DOHH2 (cell line): ENCODE results near the gene TCOF1.

Experiments
- H3F3A ChIP-seq: fragments of 200-600 bp; sonication (generic), shearing (Covaris generic); 2 replicates; pipeline ENCODE4 v1.6.0; 2016; ENCODE audit warnings: antibody characterized with exemption, mild to moderate bottlenecking; ENCODE audit not compliant: control insufficient read depth, insufficient read depth
- H3K27ac ChIP-seq: fragments of 200-600 bp; sonication (generic); 2 replicates; pipeline ENCODE4 v1.5.1; 2014; ENCODE audit warnings: low read depth, mild to moderate bottlenecking, low read length, moderate library complexity
- H3K27me3 ChIP-seq: fragments of 200-600 bp; sonication (generic); 2 replicates; pipeline ENCODE4 v1.6.1; 2014; ENCODE audit warnings: mild to moderate bottlenecking, low read length, mixed read lengths; ENCODE audit not compliant: control insufficient read depth
- H3K36me3 ChIP-seq: fragments of 200-600 bp; sonication (generic); 2 replicates; pipeline ENCODE4 v1.6.1; 2014; ENCODE audit warnings: mild to moderate bottlenecking, low read length, moderate library complexity, mixed read lengths; ENCODE audit not compliant: control insufficient read depth
- H3K4me1 ChIP-seq: fragments of 200-600 bp; sonication (generic); 2 replicates; pipeline ENCODE4 v1.6.1; 2014; ENCODE audit warnings: mild to moderate bottlenecking, low read length, mixed read lengths; ENCODE audit not compliant: control insufficient read depth
- H3K4me2 ChIP-seq: fragments of 200-600 bp; sonication (generic); 2 replicates; pipeline ENCODE4 v1.6.0; 2014; ENCODE audit warnings: mild to moderate bottlenecking, low read length, moderate library complexity
- H3K4me3 ChIP-seq: fragments of 200-600 bp; sonication (generic); 2 replicates; pipeline ENCODE4 v1.5.1; 2014; ENCODE audit warnings: mild to moderate bottlenecking, low read length, mixed read lengths
- H3K79me2 ChIP-seq: fragments of 200-600 bp; sonication (generic); 2 replicates; pipeline ENCODE4 v1.6.1; 2014; ENCODE audit warnings: mild to moderate bottlenecking, low read length, mixed read lengths; ENCODE audit not compliant: control insufficient read depth
- H3K9me2 ChIP-seq: fragments of 200-600 bp; sonication (generic); replicated peaks from 2 replicates; pipeline ENCODE4 v1.6.1; 2014; ENCODE audit warnings: mild to moderate bottlenecking, low read length, mixed read lengths; ENCODE audit not compliant: control insufficient read depth
- H3K9me3 ChIP-seq: fragments of 200-600 bp; sonication (generic); 2 replicates; pipeline ENCODE4 v1.6.1; 2014; ENCODE audit warnings: antibody characterized with exemption, low read length, mixed read lengths; ENCODE audit not compliant: control insufficient read depth, insufficient read depth
- H4K20me1 ChIP-seq: fragments of 200-600 bp; sonication (generic); 2 replicates; pipeline ENCODE4 v1.6.0; 2014; ENCODE audit warnings: low read depth, mild to moderate bottlenecking, antibody characterized with exemption, low read length, moderate library complexity; ENCODE audit not compliant: control insufficient read depth, insufficient read depth
- CTCF ChIP-seq: fragments of 200-600 bp; sonication (generic); IDR thresholded peaks from one replicate; pipeline ENCODE4 v1.5.1; 2014; ENCODE audit warnings: antibody characterized with exemption, mild to moderate bottlenecking, low read depth, low read length; ENCODE audit not compliant: poor library complexity, severe bottlenecking
- EZH2phosphoT487 ChIP-seq: fragments of 200-600 bp; sonication (generic); IDR thresholded peaks from 2 replicates; pipeline ENCODE4 v1.6.1; 2017; ENCODE audit warnings: borderline replicate concordance, mild to moderate bottlenecking, antibody characterized with exemption, low read length, moderate library complexity, mixed read lengths

TCOF1 gene

GRCh38 chr5:150394131-150394530 is 36.6 kb downstream of the TCOF1 start:
- Histone ChIP-seq H3K4me3 (no peak overlapping the region), H3K27ac (no peak overlapping the region), H3K27me3 (no peaks in the 10 kb centered on the region), H3K4me2 (no peak overlapping the region), H3K79me2 (no peaks in the 10 kb centered on the region), H4K20me1 (peaks cover 7% of the 10 kb centered on the region; the same call in 1 of the 2 replicates), H3K9me3 (no peaks in the 10 kb centered on the region), H3K4me1 (peaks cover 12% of the 10 kb centered on the region), H3K9me2 (no peaks in the 10 kb centered on the region), H3K36me3 (peaks cover 93% of the 10 kb centered on the region), H3F3A (peaks cover 15% of the 10 kb centered on the region)
- TF ChIP-seq CTCF (no peak), EZH2phosphoT487 (no peak)

GRCh38 chr5:150394912-150395687 is 37.6 kb downstream of the TCOF1 start:
- Histone ChIP-seq H3K27me3 (no peaks in the 10 kb centered on the region), H3K9me3 (no peaks in the 10 kb centered on the region), H3K27ac (no peak overlapping the region), H3F3A (peaks cover 25% of the 10 kb centered on the region), H3K9me2 (no peaks in the 10 kb centered on the region), H3K4me3 (no peak overlapping the region), H3K4me2 (no peak overlapping the region), H3K36me3 (peaks cover 93% of the 10 kb centered on the region), H3K79me2 (no peaks in the 10 kb centered on the region), H3K4me1 (peaks cover 18% of the 10 kb centered on the region), H4K20me1 (peaks cover 7% of the 10 kb centered on the region; the same call in 1 of the 2 replicates)
- TF ChIP-seq EZH2phosphoT487 (no peak), CTCF (no peak)

DNA sequence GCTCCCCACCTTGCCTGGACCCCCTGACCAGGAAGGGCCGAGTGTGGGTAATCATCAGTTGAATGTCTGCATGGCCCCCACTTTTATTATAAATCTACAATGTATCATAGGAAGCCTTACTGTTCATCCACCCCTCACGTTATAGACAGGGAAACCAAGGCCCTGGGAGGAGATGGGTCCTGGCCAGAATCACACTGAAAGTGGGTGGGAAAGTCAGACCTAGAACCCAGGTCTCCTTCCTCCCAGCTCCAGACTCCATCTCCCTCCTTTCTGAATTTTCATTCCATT is 38.1 kb downstream of the TCOF1 start:
- H4K20me1 ChIP-seq: peaks cover 7% of the 10 kb centered on the region; the same call in 1 of the 2 replicates
- no peaks in the 10 kb centered on the region for H3K79me2 ChIP-seq
- no peak for TF ChIP-seq CTCF
- no peak for TF ChIP-seq EZH2phosphoT487
- H3K4me1 ChIP-seq: peaks cover 21% of the 10 kb centered on the region
- no peak overlapping the region for H3K27ac ChIP-seq
- peaks cover 94% of the 10 kb centered on the region for H3K36me3 ChIP-seq
- H3K4me3 ChIP-seq: no peak overlapping the region
- no peak overlapping the region for H3K4me2 ChIP-seq
- H3K9me2 ChIP-seq: no peaks in the 10 kb centered on the region
- H3K27me3 ChIP-seq: no peaks in the 10 kb centered on the region
- H3F3A ChIP-seq: peaks cover 30% of the 10 kb centered on the region
- H3K9me3 ChIP-seq: no peaks in the 10 kb centered on the region
